ENCODE measurements around the gene GTF2H2C. TPM values are rescaled to one million over a fixed set of nuclear protein-coding genes. Genes with fewer than 3 reads are reported as not detected.
"Not testable (repeated sequence)": the region's sequence is repeated elsewhere in the genome, so short reads cannot be mapped to it uniquely, and the experiment has no call there.

GTF2H2C gene
- total RNA-seq, 1 experiment from 2014 or later: 61.0 TPM

GRCh38 chr5:69606839-69607238 is 46.8 kb downstream of the GTF2H2C start:
- not testable (repeated sequence) for H2AFZ ChIP-seq (ENCODE audit: low read length); H3K23me2 ChIP-seq (ENCODE audit: insufficient read length, low read depth, low read length, poor library complexity, severe bottlenecking); H3K27me3 ChIP-seq (ENCODE audit: insufficient read depth, low read length); H3K4me2 ChIP-seq (ENCODE audit: insufficient read depth, insufficient read length, low read length); H3K14ac ChIP-seq (ENCODE audit: insufficient read depth, low read length); H4K20me1 ChIP-seq (ENCODE audit: control insufficient read depth, insufficient read depth, insufficient read length); H2BK5ac ChIP-seq (ENCODE audit: insufficient read length, low read length); H4K8ac ChIP-seq (replicated peaks; ENCODE audit: insufficient read length, low read depth, low read length); H2BK15ac ChIP-seq (ENCODE audit: low read depth, low read length); H3K36me3 Mint-ChIP-seq (ENCODE audit: insufficient read depth in 1 of 3, low read depth in 3 of 3); H3K56ac ChIP-seq (ENCODE audit: insufficient read length, low read depth, low read length); H3K27ac ChIP-seq (ENCODE audit: insufficient read length, low read depth, low read length); H3K4me3 Mint-ChIP-seq; H3K27me3 Mint-ChIP-seq (ENCODE audit: low read depth); H2BK20ac ChIP-seq (ENCODE audit: low read depth, low read length, poor library complexity, severe bottlenecking); H4K5ac ChIP-seq (ENCODE audit: insufficient read length, low read depth, low read length); H3K23ac ChIP-seq (ENCODE audit: insufficient read length, low read depth, low read length); H2BK12ac ChIP-seq (ENCODE audit: insufficient read length, low read depth, low read length); H3K27ac Mint-ChIP-seq; H3K79me1 ChIP-seq (ENCODE audit: insufficient read depth, low read depth, low read length, poor library complexity, severe bottlenecking); H3K4me1 Mint-ChIP-seq; H3K4me1 ChIP-seq (ENCODE audit: insufficient read depth, low read length); H3T11ph ChIP-seq (ENCODE audit: low read length); H3K9ac ChIP-seq (ENCODE audit: extremely low read depth, insufficient read length, low read length); H4K91ac ChIP-seq (ENCODE audit: insufficient read length, low read depth, low read length); H3K9me3 Mint-ChIP-seq; H3K9me3 ChIP-seq (ENCODE audit: control insufficient read depth, low read depth, low read length); H3K79me2 ChIP-seq (ENCODE audit: insufficient read depth, low read length); DNase-seq; H2AK5ac ChIP-seq (ENCODE audit: insufficient read length, low read length); H2BK120ac ChIP-seq (ENCODE audit: low read depth, low read length, poor library complexity, severe bottlenecking); H3K18ac ChIP-seq (ENCODE audit: insufficient read length, low read depth, low read length); H3K4ac ChIP-seq (ENCODE audit: low read depth, low read length)
- no CpG with 5 or more reads among the region's 6 CpGs for WGBS (ENCODE audit: extremely low coverage, insufficient read length, low lambda C conversion rate)

GRCh38 chr5:69607750-69608149 is 47.8 kb downstream of the GTF2H2C start:
- not testable (repeated sequence) for H4K8ac ChIP-seq (replicated peaks; ENCODE audit: insufficient read length, low read depth, low read length); DNase-seq; H4K20me1 ChIP-seq (ENCODE audit: control insufficient read depth, insufficient read depth, insufficient read length); H3K27ac Mint-ChIP-seq; H3K4me1 ChIP-seq (ENCODE audit: insufficient read depth, low read length); H3K79me2 ChIP-seq (ENCODE audit: insufficient read depth, low read length); H2BK120ac ChIP-seq (ENCODE audit: low read depth, low read length, poor library complexity, severe bottlenecking); H3K14ac ChIP-seq (ENCODE audit: insufficient read depth, low read length); H3K9me3 Mint-ChIP-seq; H2AFZ ChIP-seq (ENCODE audit: low read length); H3K4me3 Mint-ChIP-seq; H3K27me3 Mint-ChIP-seq (ENCODE audit: low read depth); H3K27me3 ChIP-seq (ENCODE audit: insufficient read depth, low read length); H3K18ac ChIP-seq (ENCODE audit: insufficient read length, low read depth, low read length); H4K5ac ChIP-seq (ENCODE audit: insufficient read length, low read depth, low read length); H2BK12ac ChIP-seq (ENCODE audit: insufficient read length, low read depth, low read length); H3K27ac ChIP-seq (ENCODE audit: insufficient read length, low read depth, low read length); H3K9me3 ChIP-seq (ENCODE audit: control insufficient read depth, low read depth, low read length); H2BK20ac ChIP-seq (ENCODE audit: low read depth, low read length, poor library complexity, severe bottlenecking); H3K36me3 Mint-ChIP-seq (ENCODE audit: insufficient read depth in 1 of 3, low read depth in 3 of 3); H3K56ac ChIP-seq (ENCODE audit: insufficient read length, low read depth, low read length); H3K9ac ChIP-seq (ENCODE audit: extremely low read depth, insufficient read length, low read length); H3K79me1 ChIP-seq (ENCODE audit: insufficient read depth, low read depth, low read length, poor library complexity, severe bottlenecking); H2BK5ac ChIP-seq (ENCODE audit: insufficient read length, low read length); H3K23ac ChIP-seq (ENCODE audit: insufficient read length, low read depth, low read length); H2AK5ac ChIP-seq (ENCODE audit: insufficient read length, low read length); H3K4me2 ChIP-seq (ENCODE audit: insufficient read depth, insufficient read length, low read length); H3K4me1 Mint-ChIP-seq; H3T11ph ChIP-seq (ENCODE audit: low read length); H2BK15ac ChIP-seq (ENCODE audit: low read depth, low read length); H4K91ac ChIP-seq (ENCODE audit: insufficient read length, low read depth, low read length); H3K23me2 ChIP-seq (ENCODE audit: insufficient read length, low read depth, low read length, poor library complexity, severe bottlenecking); H3K4ac ChIP-seq (ENCODE audit: low read depth, low read length)
- no CpG with 5 or more reads among the region's 1 CpG for WGBS (ENCODE audit: extremely low coverage, insufficient read length, low lambda C conversion rate)
